NOMO-1 (cell line): Measurements from ENCODE around the gene ARFRP1.
"Not testable (repeated sequence)": the region's sequence is repeated elsewhere in the genome, so short reads cannot be mapped to it uniquely, and the experiment has no call there.

Experiments used
- DNase-seq, 2 experiments: peaks; one replicate each; lab custom pipeline; 2025; ENCODE audit not compliant: unreplicated experiment in 2 of 2; lab: John Stamatoyannopoulos, UW

Gene ARFRP1

GRCh38 chr20:63658749-63659187 lies 49.0 kb downstream of the ARFRP1 start:
- DNase-seq = peak; percentile 33 to 42

- peak; percentile 85 to 90 for DNase-seq
These were observed 49.6 kb downstream of the ARFRP1 start, which contains the start of gene RTEL1 for GRCh38 chr20:63657937-63658748. TSS of gene RTEL1 (plus strand) at chr20:63658312. CDS start at chr20:63659403, 1,091 bp downstream.

GRCh38 chr20:63657260-63657936 lies 50.4 kb downstream of the ARFRP1 start:
- DNase-seq = peak in 1 of 2 experiments; percentile 23

GRCh38 chr20:63656451-63656850 lies 51.3 kb downstream of the ARFRP1 start:
- DNase-seq = no peak

GRCh38 chr20:63655249-63655648 lies 52.5 kb downstream of the ARFRP1 start:
- DNase-seq = no peak

- no peak for DNase-seq
These were observed 53.7 kb downstream of the ARFRP1 start for GRCh38 chr20:63653974-63654668.

- DNase-seq = peak; percentile 72 to 92
These were observed 54.5 kb downstream of the ARFRP1 start, which contains the start of gene STMN3 for GRCh38 chr20:63653041-63653973. TSS of gene STMN3 (minus strand) at chr20:63653424. CDS start at chr20:63653345, 79 bp downstream.

GRCh38 chr20:63652192-63652980 lies 55.4 kb downstream of the ARFRP1 start:
- DNase-seq = no peak

GRCh38 chr20:63651942-63652191 lies 55.9 kb downstream of the ARFRP1 start:
- no peak for DNase-seq

GRCh38 chr20:63650486-63650885 lies 57.3 kb downstream of the ARFRP1 start:
- DNase-seq = not testable (repeated sequence)

GRCh38 chr20:63648895-63649589 lies 58.7 kb downstream of the ARFRP1 start:
- no peak for DNase-seq
